Epithelial cell of esophagus (primary cell): ENCODE measurements around the gene RBKS.

ENCODE experiments used
- DNase-seq: peaks from one replicate; pipeline ENCODE4 v3.0.0; 2010; ENCODE audit warnings: low read depth
- H3K4me3 ChIP-seq: 2 replicates; pipeline ENCODE4 v1.5.1; 2011; ENCODE audit warnings: mild to moderate bottlenecking, low read length, control low read depth
- TF ChIP-seq, protein P1 (sequence below): IDR thresholded peaks from 2 replicates; pipeline ENCODE4 v1.5.1; 2011; ENCODE audit warnings: low read depth, mild to moderate bottlenecking, low read length, control low read depth, inconsistent platforms; ENCODE audit not compliant: insufficient read depth; ENCODE audit errors: missing control alignments

The RBKS gene

DNA sequence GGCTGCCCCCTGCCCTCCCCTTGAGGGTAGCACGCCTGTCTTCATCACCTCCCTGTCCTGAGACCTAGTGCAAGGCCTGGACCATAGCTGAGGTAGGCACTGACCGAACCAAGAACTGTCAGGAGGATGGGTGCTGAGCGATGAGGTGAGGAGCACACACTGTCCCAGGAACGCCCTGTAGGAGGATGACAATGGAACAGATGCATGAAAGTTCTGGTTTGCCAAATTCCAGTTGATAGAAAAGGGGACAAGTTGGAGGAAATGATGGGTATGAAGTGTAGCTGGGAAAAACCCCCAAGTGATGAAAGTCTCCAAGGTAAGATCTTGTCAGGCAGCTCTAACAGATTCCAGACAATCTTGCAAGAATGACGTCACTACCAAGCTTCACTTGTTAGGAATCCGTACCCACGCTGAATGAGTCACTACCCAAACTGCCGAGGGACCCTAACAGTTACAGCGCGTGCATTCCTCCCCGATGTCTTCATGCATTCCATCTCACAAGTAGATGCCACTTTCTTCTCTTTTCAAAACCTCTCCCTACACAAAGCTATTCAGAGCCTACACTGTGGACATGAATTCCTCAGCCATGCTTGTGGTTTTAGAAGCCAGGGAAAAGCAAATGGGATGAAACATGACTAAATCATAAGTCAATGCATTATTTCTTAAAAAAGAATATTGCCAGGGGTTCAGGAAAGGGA lies 91.1 kb downstream of the RBKS start:
- TF ChIP-seq, protein P1, sequence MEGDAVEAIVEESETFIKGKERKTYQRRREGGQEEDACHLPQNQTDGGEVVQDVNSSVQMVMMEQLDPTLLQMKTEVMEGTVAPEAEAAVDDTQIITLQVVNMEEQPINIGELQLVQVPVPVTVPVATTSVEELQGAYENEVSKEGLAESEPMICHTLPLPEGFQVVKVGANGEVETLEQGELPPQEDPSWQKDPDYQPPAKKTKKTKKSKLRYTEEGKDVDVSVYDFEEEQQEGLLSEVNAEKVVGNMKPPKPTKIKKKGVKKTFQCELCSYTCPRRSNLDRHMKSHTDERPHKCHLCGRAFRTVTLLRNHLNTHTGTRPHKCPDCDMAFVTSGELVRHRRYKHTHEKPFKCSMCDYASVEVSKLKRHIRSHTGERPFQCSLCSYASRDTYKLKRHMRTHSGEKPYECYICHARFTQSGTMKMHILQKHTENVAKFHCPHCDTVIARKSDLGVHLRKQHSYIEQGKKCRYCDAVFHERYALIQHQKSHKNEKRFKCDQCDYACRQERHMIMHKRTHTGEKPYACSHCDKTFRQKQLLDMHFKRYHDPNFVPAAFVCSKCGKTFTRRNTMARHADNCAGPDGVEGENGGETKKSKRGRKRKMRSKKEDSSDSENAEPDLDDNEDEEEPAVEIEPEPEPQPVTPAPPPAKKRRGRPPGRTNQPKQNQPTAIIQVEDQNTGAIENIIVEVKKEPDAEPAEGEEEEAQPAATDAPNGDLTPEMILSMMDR: no peak
- H3K4me3 ChIP-seq: no peak overlapping the region
- DNase-seq: peak; percentile 100

DNA sequence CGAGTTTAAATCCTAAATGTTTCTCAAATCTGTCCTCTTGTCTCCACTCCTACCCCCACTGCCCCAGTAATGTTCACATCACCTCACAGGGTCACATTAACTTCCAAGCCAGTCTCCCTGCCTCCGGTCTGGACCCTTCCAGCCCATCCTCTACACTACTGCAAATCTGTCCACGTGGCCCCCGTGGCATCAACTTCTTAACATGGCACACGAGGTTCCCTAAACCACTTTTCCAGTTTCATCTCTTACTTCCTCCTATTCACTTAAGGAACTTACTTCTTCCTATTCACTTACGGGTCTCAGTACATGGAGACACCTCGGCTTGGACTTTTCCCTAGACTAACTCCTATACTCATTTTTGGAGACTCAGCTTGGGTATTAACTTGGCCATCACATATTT lies 91.7 kb downstream of the RBKS start:
- TF ChIP-seq, protein P1: no peak
- no peak for DNase-seq
- no peak overlapping the region for H3K4me3 ChIP-seq

DNA sequence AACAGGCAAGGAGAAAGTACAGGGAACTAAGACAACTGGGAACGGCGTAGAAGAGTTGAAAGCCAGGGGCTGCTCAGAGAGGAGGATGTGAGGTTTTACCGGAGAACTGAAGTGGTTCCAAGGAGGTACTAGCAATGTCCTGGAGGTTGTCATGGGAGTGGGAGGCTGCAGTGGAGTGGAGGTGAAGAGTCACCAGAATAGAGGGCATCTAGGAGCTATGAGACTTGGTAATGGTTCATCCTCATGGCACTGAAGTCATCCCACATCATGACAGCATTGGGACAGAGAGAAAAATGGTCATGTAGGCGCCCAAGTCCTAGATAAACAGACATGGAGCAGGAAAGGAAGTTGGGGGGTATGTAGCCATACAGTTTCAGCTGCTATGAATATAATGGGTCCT lies 92.3 kb downstream of the RBKS start:
- DNase-seq: no peak
- TF ChIP-seq, protein P1: no peak
- H3K4me3 ChIP-seq: no peak overlapping the region

DNA sequence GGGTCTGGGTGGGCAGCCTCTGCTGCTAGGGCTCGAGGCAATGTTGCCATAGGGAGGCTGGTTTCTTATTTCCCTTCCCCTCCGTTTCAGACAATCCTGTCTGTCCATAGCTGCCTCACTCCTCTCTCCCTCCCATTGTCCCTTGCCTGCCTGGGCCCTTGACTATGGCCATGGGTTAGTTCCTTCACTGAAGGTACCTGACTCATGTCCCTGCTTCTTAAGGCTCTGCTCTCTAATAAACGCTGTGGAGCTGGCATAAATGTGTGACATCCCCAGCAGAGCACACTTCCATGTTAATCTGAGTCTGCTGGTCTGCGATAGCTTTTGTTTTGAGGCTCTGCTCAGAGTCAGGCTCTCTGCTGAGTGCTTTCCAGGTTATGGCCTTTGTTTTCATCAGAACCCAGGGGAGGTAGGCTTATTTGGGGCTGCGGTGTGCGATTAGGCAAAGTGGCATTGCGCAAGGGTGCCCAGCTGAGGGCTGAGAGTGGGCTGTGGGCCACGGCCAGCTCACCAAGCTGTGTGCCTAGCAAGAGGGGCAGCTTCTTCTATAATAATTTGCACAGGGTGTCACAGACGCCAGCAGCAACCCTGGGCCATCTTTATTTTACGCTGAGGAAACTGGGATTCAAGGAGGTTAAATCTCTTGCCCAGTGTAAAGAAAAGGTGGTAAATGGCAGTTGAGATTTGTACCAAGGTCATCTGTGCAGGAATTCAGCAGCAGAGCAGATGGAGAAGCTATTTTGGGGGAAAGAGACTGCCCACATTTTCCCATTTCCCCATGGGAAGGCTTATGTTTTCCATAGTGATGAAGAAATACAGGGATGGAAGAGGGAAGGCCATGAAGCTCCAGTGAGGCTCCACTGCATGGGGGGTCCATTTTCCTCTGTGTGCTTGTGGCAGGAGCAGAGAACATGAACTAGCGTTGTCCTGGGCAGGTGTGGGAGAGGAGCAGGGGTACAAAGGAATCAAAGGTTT lies 93.1 kb downstream of the RBKS start:
- no peak overlapping the region for H3K4me3 ChIP-seq
- TF ChIP-seq, protein P1: no peak
- no peak for DNase-seq

DNA sequence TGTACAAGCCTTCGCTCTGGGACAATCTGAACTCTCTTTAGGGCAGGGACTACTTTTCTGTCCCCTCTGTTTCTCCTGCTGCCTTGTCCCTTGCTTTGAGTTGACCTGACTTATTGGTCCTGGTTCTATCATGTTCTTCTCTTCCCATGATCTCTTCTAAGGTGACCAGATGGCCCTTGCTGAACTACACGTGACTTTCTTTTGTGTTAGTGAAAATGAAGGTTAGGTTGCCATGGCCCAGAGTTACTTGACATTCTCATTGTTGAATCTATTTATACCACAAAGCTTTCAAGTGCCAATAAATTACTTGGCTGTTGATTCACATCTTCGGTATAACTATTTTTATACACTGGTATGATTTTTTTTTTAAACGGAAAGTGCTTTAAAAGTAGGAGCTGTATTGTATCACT lies 94.3 kb downstream of the RBKS start:
- TF ChIP-seq, protein P1: no peak
- DNase-seq: no peak
- no peak overlapping the region for H3K4me3 ChIP-seq

DNA sequence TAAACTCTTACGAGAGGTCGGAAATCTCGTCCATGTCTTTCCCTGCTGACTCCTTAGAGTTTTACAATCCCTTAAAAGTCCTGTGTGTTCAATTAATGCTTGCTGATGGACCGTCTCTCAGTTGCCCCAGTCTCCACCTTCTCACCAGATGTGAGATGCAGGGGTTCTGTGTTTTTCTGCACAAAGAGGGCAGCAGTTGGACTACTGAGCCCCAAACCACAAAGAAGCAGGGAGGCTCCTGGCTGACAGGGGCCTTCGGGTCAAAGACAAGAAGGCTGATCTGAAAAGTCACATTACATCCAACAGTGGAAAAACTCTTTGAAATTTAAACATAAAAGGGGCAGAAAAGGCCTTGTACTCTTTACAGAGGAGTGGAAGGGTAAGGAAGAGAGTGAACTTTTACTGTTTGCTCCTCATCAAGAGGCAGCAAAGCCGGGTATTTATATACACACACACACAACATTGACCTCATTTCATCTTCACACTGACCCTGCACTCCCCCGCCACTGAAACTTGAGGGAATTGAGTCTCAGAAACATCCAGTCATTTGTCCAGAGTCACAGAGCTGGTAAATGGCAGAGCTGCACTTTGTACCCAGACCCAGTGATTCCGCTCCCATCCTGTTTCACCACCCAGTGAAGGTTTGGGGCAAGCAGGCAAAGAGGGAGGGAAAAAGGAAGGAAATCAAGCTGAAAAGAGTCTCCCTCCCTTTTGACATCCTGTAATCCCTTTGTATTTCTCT lies 94.9 kb downstream of the RBKS start:
- TF ChIP-seq, protein P1: no peak
- no peak overlapping the region for H3K4me3 ChIP-seq
- DNase-seq: no peak
